Measurements from ENCODE around the gene PRDX5. TPM values are rescaled to one million over a fixed set of nuclear protein-coding genes. Genes with fewer than 3 reads are reported as not detected.

The PRDX5 gene
- total RNA-seq, 1 experiment from 2014 or later = 267 TPM

DNA sequence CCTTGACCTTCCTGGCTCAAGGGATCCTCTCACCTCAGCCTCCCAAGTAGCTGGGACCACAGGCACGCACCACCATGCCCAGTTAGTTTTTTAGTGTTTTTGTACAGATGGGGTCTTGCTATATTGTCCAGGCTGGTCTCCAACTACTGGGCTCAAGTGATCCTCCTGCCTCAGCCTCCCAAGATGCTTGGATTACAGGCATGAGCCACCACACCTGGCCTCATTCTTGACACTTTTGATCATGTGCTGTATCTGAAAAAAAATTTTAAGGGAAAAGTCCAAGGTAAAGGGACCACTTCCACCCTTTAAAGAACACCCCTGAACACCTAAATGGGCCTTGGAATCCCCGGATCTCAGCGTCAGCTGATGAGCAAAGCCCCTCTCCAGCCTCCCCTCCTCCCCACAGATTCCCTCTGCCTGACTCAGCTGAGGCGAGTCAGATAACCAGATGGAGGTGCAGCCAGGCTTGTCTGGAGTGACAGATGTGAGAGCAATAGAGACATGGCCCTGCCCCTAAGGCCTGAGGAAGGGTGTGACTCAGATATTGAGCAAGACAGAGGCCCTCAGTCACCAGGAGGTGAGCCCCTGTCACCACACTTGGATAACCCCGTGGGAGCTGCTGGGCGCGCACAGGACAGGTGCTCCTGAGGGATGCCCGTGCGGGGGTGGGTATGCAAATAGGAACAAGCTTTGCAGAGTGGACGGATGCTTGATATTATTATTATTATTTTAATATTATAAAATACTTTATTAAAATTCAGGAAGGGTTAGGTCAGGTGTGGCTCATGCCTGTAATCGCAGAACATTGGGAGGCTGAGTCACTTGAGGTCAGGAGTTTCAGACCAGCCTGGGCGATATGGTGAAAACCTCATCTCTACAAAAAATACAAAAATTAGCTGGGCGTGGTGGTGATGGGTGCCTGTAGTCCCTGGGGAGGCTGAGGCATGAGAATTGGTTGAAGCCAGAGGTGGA lies 17.1 kb downstream of the PRDX5 start:
- ChIA-PET RAD21 (ENCODE audit: low non-redundant PET in 1 of 2, low total read pairs in 2 of 2, uncharacterized antibody in 2 of 2, unreplicated experiment in 2 of 2) (interaction anchor here (0.8 to 1.6 kb wide), 3 partner anchors 17 to 31 kb away, joined by 3 to 4 read pairs (median 3); partner anchors contain the start of gene PRDX5 (in 1 of the 2)), POLR2A (interaction anchor here (0.9 to 5.9 kb wide), 2 partner anchors 18 to 22 kb away, joined by 3 to 77 read pairs; partner anchors contain the start of genes PRDX5 and TRMT112), CTCF (interaction anchor here (0.9 to 2.2 kb wide), 4 partner anchors 12 to 31 kb away, joined by 5 to 20 read pairs (median 7); partner anchors contain the start of genes PRDX5 and TRMT112)
- Histone ChIP-seq H3K9ac (ENCODE audit: low read length) (peak overlapping the region; percentile 14; the same call in 1 of the 2 replicates), H3K9me3 (ENCODE audit: control insufficient read depth in 1 of 2, insufficient read depth in 1 of 2, low read depth in 1 of 2, low read length in 2 of 2) (no peaks in the 10 kb centered on the region), H4K20me1 (ENCODE audit: insufficient read depth) (no peaks in the 10 kb centered on the region), H3K36me3 (ENCODE audit: control insufficient read depth in 1 of 2, insufficient read depth in 2 of 2, low read length in 2 of 2) (no peaks in the 10 kb centered on the region), H3K27ac (ENCODE audit: low read depth, low read length) (peak overlapping the region; percentile 15), H3K79me2 (ENCODE audit: insufficient read depth, low read length) (no peaks in the 10 kb centered on the region), H3K4me1 (ENCODE audit: control insufficient read depth in 1 of 2, insufficient read depth in 2 of 2, low read length in 2 of 2) (peaks cover 29 to 46% of the 10 kb centered on the region in 2 experiments), H3K9me2 (ENCODE audit: insufficient read depth) (no peaks in the 10 kb centered on the region), H3K4me3 (replicated peaks in 1 of 2; ENCODE audit: low read depth in 1 of 2, low read length in 2 of 2) (no peak overlapping the region), H3K4me2 (ENCODE audit: low read length) (peak overlapping the region; percentile 67), H3K27me3 (ENCODE audit: insufficient read depth, low read length) (no peaks in the 10 kb centered on the region), H2AFZ (ENCODE audit: low read depth, low read length, poor library complexity, severe bottlenecking) (no peak overlapping the region)
- intact Hi-C loops (cut with micrococcal nuclease) = no loop called here
- TF ChIP-seq CEBPB (IDR thresholded peaks at IDR 0.05; ENCODE audit: low read depth) = no peak
- no peak for TF ChIP-seq SRF (IDR thresholded peaks at IDR 0.05; ENCODE audit: low read depth)
- TF ChIP-seq ELF1 (IDR thresholded peaks at IDR 0.05; ENCODE audit: borderline replicate concordance, low read depth) = no peak
- TF ChIP-seq SIN3A (IDR thresholded peaks at IDR 0.05; ENCODE audit: low read depth) = no peak
- no peak for TF ChIP-seq POLR2A (IDR thresholded peaks at IDR 0.05; ENCODE audit: borderline replicate concordance, extremely low read depth, insufficient read depth, insufficient read length)
- peak; percentile 72; the same call in 1 of the 2 replicates for TF ChIP-seq POLR2AphosphoS5 (IDR thresholded peaks at IDR 0.05; ENCODE audit: low read depth, low read length)
- TF ChIP-seq, protein P1, sequence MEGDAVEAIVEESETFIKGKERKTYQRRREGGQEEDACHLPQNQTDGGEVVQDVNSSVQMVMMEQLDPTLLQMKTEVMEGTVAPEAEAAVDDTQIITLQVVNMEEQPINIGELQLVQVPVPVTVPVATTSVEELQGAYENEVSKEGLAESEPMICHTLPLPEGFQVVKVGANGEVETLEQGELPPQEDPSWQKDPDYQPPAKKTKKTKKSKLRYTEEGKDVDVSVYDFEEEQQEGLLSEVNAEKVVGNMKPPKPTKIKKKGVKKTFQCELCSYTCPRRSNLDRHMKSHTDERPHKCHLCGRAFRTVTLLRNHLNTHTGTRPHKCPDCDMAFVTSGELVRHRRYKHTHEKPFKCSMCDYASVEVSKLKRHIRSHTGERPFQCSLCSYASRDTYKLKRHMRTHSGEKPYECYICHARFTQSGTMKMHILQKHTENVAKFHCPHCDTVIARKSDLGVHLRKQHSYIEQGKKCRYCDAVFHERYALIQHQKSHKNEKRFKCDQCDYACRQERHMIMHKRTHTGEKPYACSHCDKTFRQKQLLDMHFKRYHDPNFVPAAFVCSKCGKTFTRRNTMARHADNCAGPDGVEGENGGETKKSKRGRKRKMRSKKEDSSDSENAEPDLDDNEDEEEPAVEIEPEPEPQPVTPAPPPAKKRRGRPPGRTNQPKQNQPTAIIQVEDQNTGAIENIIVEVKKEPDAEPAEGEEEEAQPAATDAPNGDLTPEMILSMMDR (IDR thresholded peaks at IDR 0.05 in 2 of 3, conservative IDR thresholded peaks at IDR 0.05 in 1 of 3; ENCODE audit: borderline replicate concordance in 1 of 3, insufficient read depth in 1 of 3, low read depth in 2 of 3, low read length in 2 of 3) = no peak
- no peak for TF ChIP-seq CBX3 (IDR thresholded peaks at IDR 0.05; ENCODE audit: low read depth)
- TF ChIP-seq, protein P2, sequence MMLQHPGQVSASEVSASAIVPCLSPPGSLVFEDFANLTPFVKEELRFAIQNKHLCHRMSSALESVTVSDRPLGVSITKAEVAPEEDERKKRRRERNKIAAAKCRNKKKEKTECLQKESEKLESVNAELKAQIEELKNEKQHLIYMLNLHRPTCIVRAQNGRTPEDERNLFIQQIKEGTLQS (IDR thresholded peaks at IDR 0.05) = no peak
- TF ChIP-seq EZH2 (IDR thresholded peaks at IDR 0.05) = no peak
- TF ChIP-seq, protein P3, sequence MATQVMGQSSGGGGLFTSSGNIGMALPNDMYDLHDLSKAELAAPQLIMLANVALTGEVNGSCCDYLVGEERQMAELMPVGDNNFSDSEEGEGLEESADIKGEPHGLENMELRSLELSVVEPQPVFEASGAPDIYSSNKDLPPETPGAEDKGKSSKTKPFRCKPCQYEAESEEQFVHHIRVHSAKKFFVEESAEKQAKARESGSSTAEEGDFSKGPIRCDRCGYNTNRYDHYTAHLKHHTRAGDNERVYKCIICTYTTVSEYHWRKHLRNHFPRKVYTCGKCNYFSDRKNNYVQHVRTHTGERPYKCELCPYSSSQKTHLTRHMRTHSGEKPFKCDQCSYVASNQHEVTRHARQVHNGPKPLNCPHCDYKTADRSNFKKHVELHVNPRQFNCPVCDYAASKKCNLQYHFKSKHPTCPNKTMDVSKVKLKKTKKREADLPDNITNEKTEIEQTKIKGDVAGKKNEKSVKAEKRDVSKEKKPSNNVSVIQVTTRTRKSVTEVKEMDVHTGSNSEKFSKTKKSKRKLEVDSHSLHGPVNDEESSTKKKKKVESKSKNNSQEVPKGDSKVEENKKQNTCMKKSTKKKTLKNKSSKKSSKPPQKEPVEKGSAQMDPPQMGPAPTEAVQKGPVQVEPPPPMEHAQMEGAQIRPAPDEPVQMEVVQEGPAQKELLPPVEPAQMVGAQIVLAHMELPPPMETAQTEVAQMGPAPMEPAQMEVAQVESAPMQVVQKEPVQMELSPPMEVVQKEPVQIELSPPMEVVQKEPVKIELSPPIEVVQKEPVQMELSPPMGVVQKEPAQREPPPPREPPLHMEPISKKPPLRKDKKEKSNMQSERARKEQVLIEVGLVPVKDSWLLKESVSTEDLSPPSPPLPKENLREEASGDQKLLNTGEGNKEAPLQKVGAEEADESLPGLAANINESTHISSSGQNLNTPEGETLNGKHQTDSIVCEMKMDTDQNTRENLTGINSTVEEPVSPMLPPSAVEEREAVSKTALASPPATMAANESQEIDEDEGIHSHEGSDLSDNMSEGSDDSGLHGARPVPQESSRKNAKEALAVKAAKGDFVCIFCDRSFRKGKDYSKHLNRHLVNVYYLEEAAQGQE (IDR thresholded peaks at IDR 0.05; ENCODE audit: low read depth) = no peak
- TF ChIP-seq YY1 (IDR thresholded peaks at IDR 0.05; ENCODE audit: extremely low read depth, insufficient replicate concordance, low read depth, low read length) = peak; percentile 54
- TF ChIP-seq TCF7L2 (IDR thresholded peaks at IDR 0.05; ENCODE audit: borderline replicate concordance, extremely low read depth, insufficient read depth, insufficient read length) = peak; percentile 61
- TF ChIP-seq, protein P4, sequence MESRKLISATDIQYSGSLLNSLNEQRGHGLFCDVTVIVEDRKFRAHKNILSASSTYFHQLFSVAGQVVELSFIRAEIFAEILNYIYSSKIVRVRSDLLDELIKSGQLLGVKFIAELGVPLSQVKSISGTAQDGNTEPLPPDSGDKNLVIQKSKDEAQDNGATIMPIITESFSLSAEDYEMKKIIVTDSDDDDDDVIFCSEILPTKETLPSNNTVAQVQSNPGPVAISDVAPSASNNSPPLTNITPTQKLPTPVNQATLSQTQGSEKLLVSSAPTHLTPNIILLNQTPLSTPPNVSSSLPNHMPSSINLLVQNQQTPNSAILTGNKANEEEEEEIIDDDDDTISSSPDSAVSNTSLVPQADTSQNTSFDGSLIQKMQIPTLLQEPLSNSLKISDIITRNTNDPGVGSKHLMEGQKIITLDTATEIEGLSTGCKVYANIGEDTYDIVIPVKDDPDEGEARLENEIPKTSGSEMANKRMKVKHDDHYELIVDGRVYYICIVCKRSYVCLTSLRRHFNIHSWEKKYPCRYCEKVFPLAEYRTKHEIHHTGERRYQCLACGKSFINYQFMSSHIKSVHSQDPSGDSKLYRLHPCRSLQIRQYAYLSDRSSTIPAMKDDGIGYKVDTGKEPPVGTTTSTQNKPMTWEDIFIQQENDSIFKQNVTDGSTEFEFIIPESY (IDR thresholded peaks at IDR 0.05; ENCODE audit: extremely low read depth, insufficient replicate concordance, low read length) = peak; percentile 78
- no peak for TF ChIP-seq EGR1 (IDR thresholded peaks at IDR 0.05; ENCODE audit: low read depth)
- TF ChIP-seq EZH2phosphoT487 (IDR thresholded peaks at IDR 0.05; ENCODE audit: borderline replicate concordance) = no peak
- no peak for TF ChIP-seq RAD21 (IDR thresholded peaks at IDR 0.05; ENCODE audit: low read depth)
- BruUV-seq (replicated peaks) = no TSS peak
- peak; percentile 88 for ATAC-seq
- DNase-seq (ENCODE audit: low read depth, low spot score) = peak; percentile 96

Measured in HCT116 (cell line).